ENCODE results near the gene XG.
"Not testable (repeated sequence)": the region's sequence is repeated elsewhere in the genome, so short reads cannot be mapped to it uniquely, and the experiment has no call there.

The XG gene, protein sequence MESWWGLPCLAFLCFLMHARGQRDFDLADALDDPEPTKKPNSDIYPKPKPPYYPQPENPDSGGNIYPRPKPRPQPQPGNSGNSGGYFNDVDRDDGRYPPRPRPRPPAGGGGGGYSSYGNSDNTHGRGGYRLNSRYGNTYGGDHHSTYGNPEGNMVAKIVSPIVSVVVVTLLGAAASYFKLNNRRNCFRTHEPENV

DNA sequence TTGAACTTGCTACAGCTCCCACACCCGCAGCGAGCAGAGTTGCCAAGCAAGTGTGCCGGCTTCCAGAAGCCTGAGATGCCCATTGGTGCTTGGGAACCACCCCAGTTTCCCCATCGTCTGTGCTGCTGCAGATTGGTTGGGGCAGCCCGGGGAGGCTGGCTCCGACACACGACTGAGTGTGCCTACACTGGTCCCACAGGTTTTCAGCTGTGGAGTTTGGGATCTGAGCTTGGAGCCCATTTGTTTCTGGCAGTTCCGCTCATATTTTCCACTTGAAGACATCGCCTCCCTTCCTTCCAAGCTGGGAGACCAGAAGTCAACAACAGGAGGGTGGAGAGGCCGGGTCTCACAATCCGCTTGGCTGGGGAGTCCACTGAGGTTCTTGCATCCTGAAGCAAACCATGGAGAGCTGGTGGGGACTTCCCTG lies at the start of gene XG:
Gene XG, plus strand, starts transcription at position 167 of the 427 bp plus-strand sequence. Its CDS starts 235 bp downstream, at position 402.
- DNase-seq (ENCODE audit: low read depth) = not testable (repeated sequence)

DNA sequence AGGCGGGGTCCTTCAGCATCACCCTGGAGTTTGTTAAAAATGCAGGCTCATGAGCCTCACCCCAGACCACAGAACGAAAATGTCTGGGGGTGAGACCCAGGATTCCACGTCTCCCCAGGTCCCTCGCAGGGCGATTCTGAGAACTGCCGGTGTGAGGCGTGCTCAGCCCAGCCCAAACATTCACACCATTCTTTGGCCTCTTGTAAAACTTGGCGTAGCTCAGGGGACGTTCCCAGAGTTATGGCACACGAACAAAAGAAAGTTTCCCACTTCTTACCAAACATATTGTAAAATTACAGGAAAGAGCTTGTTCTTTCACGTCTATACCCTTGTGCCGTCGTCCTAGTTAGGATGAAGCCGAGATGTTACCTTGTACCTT lies 47.9 kb upstream of the XG start:
- no peak for DNase-seq (ENCODE audit: low read depth)

DNA sequence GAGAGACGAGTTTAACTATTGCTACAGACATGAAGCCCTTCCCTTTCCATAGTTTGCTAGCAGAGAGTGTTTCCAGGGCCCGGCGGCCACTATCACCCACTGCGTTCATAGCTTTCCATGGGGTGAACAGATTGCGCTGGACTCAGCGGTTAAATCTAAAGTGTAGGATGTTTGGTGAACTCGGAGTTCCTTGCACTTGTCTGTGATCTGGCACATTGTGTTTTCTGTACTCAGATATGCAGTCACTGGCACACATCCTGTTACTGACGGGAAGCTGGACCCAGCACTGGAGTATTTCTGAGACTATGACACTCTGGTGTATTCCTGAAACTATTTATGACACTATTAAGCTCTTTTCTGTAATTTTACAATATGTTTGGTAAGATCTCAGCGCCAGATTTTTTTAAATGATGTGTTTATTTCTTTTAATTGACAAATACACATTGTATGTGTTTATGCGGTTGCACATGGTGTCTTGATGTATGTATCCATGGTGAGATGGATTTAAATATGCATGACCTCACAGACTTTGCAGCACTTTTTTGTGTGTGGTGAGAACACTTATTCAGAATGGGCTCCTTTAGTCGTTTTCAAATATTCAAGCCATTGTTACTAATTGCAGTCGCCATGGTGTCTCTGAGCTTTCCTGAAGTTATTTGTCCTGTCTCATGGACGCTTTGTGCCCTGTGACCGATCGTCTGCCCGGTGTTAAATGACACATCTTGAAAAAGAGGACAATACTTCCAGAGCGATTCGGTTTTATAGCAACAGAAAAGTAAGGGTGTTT lies 46.6 kb upstream of the XG start:
- DNase-seq (ENCODE audit: low read depth) = no peak

DNA sequence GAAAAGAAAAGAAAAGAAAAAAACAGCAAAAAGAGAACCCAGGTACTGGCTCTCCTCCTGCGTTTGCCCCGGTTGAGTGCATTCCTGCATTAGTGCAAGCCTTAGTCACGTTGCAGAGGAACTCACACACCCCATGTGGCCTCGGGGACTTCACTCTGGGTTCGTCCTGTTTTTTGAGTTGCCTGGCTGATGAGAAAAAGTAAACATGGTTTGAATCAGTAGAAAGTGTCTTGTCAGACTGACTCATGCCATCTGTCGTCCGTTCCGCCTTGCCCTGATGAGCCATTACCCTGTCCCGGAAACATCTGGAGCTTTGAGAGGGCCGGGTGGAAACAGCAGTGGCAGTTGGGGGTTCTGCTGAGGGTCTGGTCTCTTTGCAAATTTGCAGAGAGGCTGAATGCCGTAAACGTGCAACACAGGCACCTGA lies 44.5 kb upstream of the XG start:
- DNase-seq (ENCODE audit: low read depth) = peak; percentile 26

DNA sequence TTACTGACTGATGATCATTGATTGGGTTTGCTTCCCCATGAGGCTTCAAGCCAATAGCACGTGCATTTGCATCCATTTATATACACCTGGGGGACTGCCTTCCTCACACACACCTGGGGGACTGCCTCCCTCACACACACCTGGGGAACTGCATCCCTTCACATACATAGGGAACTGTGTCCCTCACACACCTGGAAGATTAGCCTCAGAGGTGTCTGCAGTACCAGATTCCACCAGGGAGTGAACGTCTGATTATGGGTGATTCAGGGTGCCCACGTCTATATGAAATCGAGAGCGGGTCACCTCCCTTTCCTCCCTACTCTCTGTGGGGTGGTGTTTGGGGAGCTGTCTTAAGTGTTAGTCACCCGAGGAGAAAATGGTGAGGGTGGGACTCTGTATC lies 43.8 kb upstream of the XG start:
- no peak for DNase-seq (ENCODE audit: low read depth)

DNA sequence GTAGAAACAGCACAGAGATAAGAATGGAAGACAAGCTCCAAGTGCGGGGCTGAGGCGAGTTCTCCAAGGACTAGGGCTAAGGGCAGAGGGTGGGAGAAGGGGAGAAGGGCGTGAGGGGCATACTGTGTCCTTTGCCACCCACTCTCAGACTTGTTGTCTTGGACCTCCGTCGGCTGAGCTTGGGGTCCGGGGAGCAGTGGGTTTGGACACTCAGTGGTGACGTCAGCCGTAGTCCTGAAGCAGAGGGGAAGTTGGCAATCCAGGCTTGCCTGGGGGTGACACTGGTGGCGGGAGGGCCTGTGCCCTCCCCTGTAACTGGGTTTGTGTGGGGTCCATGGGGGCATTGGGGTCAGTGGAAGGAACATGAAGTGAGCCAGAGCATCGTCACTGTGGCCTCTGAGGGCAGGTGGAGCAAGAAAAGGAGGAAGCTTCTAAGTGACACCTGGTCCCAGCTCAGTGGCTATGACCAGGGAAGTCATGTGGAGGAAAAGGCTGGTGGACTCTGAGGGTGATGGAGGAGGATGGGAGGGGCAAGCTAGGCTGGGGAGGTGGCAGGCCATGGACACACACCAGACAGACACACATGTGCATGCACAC lies 43.1 kb upstream of the XG start:
- no peak for DNase-seq (ENCODE audit: low read depth)

DNA sequence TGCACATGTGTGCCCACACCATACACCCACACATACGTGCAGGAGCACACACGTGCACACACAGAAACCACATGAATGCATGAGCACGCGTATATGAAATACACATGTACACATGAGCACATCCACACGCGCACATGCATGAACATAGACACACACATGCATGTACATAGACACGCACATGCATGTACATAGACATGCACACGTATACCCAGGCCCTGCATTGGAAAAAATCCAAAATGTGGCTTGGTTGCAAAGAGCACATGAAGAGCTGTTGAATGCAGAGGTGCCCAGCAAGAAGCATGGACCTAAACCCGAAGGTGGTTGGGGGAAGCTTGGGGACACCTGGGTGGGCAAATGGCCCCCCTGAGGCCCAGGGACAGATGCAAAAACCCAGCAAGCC lies 42.3 kb upstream of the XG start:
- DNase-seq (ENCODE audit: low read depth) = no peak

DNA sequence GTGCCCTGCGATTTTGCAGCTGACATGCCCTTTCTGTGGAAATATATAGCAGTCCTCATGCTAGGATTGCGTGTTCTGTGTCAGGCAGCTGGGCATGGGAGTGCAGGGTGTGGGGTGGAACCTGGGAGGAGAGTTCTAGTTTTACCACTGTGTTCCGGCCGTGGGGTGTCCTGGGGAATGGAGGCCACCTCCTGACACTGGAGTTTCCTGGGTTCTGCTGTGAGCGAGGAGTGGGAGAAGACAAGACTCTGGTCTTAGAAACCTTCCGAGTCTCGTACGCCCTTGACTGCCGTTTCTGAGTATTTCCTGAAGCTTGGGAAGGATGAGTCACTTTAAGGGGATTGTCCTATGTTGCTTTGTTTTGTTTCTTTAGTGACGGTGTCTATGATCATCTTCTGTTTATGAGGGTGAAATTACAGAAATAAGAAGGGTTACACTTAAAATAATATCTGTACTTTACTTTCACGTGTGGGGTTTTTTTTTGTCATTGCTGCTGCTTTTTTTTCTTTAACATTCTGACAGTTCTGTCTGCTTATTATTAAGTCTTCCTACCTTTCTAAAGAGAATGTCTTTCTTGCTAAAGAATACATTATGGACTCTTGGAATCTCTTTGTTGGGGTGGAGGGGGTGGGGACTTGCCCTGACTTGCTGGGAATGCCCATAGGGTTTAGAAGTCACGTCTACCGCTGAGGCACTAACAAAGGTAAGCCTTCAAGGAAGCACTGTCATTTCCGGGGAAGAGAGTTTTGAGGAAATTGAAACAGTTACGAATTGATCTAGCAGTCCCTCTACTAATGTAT lies 41.6 kb upstream of the XG start:
- DNase-seq (ENCODE audit: low read depth) = no peak

DNA sequence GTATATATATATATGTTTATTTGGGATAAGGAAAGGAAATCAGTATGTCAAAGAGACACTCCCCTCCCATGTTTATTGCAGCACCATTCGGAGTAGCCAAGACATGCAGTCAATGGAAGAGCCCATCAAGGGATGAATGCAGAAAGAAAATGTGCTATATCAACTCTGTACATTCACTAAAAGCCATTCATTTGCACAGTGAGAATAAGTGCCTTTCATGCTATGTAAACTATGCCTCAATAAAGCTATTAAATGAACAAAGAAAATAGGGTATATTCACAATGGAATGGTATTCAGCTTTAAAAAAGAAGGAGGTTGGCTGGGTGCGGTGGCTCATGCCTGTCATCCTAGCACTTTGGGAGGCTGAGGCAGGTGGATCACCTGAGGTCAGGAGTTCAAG lies 40.4 kb upstream of the XG start:
- DNase-seq (ENCODE audit: low read depth) = no peak

DNA sequence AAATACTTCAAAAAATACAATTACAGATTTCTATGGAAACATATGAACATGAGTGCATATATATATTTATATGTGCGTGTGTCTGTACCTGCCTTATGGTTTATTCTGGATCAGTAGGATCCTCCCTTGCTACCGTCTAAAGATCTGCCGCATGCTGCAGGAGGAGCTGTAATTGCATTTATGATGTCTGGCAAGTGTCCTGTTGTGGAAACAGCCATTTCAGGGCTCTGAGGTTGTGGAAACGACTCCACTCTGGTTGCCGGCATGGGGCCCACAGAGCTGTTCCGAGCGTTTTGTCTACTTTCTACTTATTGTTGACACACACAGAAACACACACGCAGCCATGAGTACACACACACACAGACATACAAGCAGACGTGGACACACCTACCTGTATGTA lies 39.4 kb upstream of the XG start:
- DNase-seq (ENCODE audit: low read depth) = no peak

DNA sequence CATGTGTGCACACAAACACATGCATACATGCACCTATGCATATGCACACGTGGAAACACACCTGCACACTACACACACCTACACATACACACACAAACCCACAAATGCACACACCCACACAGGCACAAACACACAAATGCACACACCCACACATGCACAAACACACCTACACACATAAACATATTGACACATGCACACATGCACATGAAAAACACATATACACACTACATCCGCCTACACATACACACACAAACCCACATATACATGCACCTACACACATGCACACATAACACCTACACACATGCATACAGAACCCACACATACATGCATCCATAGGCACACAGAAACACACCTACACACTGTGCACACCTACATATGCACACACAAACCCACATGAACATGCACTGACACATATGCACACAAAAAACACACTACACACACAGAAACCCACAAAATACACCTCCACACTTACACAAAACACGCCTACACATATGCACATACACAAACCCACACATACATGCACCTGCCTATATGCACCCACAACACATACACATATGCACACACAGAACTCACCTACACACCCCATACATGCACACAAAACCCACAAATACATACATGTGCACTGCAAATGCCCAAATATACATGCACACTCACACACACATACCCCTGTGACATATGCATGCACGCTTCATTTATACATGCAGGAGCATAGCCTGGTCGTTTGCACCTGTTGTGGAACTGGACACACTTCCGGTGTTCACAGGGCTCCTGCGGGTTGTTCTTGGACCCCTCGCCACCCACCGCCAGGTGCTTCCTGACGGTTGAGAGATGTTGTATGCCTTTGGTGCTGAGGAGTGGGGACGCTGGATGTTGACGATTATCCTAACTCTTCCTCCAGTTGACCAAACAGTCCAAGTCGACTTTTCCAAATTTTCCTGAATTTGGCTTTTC lies 38.7 kb upstream of the XG start:
- DNase-seq (ENCODE audit: low read depth) = no peak

DNA sequence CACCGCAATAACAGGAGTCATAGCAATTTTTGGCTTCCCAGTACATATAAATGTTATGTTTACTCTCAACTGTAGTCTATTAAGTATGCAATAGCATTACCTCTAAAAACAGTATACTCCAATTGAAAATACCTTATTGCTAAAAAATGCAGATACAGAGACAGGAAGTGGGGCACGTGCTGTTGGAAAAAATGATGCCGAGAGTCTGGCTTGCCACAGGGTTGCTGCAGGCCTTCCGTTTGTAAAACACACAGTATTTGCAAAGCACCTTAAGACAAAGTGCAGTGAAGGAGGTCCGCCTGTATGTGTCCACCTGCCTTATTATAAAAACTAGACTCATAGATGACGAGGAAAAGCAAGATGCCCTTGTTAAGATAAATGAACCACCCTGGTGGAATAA lies 37.3 kb upstream of the XG start:
- no peak for DNase-seq (ENCODE audit: low read depth)

DNA sequence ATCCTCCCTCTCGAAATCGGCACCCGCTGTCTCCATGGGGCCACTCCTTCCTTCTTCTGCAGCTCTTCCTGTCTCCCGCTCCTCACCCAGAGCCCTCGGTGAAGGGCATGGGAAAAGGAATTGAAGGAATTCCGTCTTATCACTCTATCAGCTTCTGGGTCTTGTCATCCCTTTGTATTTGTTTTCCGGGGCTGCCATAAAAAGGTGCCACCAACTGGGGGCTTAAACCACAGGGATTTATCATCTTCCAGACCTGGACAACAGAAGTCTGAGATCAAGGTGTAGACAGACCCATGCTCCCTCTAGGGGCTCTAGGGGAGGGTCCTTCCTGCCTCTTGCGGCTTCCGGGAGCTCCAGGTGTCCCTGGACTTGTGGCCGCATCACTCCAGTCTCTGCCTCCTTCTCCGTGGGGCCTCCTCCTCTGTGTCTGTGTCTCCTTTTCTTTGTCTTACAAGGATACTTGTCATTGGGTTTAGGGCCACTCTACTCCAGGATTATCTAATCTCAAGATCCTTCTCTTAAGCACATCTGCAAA lies 36.7 kb upstream of the XG start:
- DNase-seq (ENCODE audit: low read depth) = no peak

DNA sequence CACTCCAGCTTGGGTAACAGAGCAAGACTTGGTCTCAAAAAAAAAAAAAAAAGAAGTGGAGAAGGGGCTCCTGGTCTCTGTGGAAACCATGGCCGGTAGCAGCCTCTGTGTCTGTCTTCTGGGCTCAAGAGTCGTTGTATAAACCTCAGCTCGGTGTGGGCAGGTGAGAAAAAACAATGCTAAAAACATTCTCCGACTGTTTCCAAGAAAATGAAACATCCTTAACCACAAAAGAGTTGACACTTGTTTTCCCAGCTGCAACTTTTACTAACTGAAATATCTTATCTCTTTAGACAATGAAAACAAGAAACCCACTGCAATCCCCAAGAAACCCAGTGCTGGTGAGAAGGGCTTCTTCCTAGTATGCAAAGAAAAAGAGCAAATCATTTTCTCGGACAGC lies 34.5 kb upstream of the XG start:
- DNase-seq (ENCODE audit: low read depth) = no peak

DNA sequence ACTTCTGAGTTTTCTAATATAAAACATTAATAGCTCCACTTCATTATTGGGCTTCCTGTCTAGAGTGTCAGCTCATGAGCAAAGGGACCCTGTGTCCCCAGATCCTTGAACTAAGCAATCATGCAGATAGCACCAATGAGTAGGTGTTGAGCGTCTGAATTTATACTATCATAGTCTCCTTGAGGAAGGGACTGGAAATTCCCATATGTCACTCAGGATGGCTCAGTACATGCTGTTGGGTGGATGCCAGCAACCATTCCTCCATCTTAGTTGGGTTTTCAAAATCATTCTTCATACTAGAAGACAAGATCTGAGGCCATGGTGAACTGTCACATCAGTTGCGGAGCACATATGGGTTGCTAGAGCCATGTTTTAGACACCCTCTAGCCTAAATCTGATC lies 33.0 kb upstream of the XG start:
- DNase-seq (ENCODE audit: low read depth) = no peak

DNA sequence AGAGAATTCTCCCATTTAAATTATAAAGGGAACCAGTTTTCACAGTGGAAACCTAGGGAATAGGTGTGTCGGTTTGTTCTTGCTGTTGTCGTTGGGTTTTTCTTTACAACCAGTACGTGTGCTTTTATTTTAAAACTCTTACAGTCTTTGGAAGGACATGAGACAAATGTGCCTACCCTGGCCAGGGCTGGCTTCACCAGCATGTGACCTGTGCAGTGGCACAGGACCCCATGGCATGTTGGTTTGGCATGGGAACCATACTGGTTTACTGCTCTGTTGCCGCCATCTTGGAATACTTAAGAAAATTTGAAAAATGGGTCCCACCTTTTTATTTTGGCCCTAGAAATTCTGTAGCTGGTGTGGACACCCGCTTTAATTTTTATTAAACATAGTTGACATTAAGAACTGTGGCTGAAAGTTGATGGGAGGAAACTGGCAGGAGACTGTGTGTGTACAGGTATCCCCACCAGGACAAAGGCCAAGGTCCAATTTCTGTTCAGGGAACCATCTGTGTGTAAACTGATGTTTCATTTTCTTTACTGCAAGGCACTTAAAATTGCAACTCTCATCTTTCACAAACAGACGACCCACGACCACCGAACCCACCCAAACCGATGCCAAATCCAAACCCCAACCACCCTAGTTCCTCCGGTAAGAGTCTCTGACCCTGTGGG lies 31.9 kb upstream of the XG start:
- DNase-seq (ENCODE audit: low read depth) = no peak

DNA sequence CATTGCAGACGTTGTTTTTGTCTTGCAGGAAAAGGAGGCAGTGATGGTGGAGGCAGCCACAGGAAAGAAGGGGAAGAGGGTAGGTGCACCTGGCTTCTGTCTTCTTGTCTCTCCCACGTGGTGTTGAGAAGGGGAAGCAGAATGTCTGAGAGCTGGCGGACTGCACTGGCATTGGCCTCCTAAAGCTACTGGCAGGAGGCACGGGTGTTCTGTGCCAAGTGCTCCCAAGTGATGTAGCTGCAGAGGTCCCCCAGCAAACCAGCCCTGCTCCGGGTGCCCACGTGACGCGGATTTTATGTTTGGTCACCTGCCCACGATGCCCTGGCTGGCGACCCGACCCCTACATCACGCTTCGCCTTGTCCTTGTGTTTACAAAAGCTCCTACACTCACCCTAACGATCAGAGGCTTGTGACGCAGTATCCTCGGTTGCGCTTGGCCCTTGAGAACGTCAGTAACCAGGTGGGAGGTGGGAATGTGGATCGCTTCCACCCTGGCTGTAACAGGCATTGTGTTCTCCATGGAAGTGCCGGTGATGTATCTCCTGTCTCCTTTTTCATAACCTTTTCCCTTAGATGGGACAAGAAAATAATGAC lies 28.5 kb upstream of the XG start:
- no peak for DNase-seq (ENCODE audit: low read depth)

DNA sequence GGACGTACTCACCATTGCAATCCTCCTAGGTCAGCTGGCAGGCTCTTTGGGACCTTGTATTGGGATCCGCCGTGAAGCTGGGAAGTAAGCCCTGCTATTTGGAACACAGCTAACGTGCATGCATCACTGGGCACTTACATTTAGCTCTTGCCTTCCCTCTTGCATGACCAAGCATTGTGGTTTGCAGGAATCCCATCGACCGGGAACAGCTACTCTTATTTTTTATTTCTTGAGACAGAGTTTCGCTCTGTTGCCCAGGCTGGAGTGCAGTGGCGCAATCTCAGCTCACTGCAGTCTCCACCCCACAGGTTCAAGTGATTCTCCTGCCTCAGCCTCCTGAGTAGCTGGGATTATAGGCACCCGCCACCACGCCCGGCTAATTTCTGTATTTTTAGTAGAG lies 24.6 kb upstream of the XG start:
- DNase-seq (ENCODE audit: low read depth) = not testable (repeated sequence)

DNA sequence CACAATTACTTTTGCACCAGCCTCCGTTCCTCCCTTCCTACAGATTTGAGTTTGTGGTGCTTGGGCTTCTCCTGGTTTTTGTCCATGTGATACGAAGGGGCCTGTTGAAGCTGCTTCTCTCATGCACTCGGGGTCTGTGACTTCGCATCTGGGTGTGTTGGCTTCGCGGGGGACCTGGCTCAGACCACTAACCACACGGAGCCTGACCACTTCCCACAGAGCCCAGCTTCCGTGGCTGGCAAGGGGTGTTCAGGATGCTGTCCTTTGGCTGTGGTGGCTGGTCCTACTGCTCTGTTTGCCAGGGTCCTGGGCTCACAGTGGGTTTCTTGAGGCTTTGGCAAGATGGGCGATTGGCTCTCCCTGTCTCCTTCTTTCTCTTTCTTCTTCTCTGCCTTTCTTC lies 19.8 kb upstream of the XG start:
- no peak for DNase-seq (ENCODE audit: low read depth)

DNA sequence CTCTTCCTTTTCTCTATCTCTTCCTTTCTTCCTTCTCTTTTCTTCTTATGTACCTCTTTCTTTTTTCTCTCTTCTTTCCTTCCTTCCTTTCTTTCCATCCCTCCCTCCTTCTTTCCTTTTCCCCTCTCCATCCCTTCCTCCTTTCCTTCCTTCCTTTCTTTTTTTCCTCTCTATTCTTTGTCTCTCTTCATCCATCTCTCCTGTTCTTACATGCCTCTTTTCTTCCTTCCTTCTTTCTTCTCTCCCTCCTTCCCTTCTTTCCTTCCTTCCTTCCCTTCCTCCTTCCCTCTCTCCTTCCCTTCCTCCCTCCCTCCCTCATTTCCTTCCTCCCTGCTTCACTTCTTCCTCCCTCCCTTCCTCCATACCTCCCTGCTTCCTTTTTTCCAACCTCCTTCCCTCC lies 19.2 kb upstream of the XG start:
- DNase-seq (ENCODE audit: low read depth) = no peak
